GM23248 (cell line): ENCODE results near the gene RNF113B. TPM values are rescaled to one million over a fixed set of nuclear protein-coding genes. Genes with fewer than 3 reads are reported as not detected.

ENCODE experiments used
- DNase-seq: peaks from one replicate; pipeline ENCODE4 v3.0.0-alpha.2; 2015
- H2AFZ ChIP-seq: fragments of 200-600 bp; sonication (generic); 2 replicates; pipeline ENCODE4 v1.6.1; 2016; ENCODE audit warnings: antibody characterized with exemption
- H3F3A ChIP-seq: fragments of 200-600 bp; sonication (generic); 2 replicates; pipeline ENCODE4 v1.6.1; 2016; ENCODE audit warnings: mild to moderate bottlenecking, antibody characterized with exemption, mixed run types; ENCODE audit not compliant: insufficient read depth
- H3K27ac ChIP-seq: fragments of 200-600 bp; sonication (generic); 2 replicates; pipeline ENCODE4 v1.5.1; 2016; ENCODE audit warnings: mild to moderate bottlenecking
- H3K27me3 ChIP-seq: fragments of 200-600 bp; sonication (generic); replicated peaks from 2 replicates; pipeline ENCODE4 v1.6.1; 2016; ENCODE audit warnings: mild to moderate bottlenecking; ENCODE audit not compliant: insufficient read depth
- H3K36me3 ChIP-seq: fragments of 200-600 bp; sonication (generic); 2 replicates; pipeline ENCODE4 v1.6.1; 2016; ENCODE audit warnings: low read depth, mild to moderate bottlenecking
- H3K4me1 ChIP-seq: fragments of 200-600 bp; sonication (generic); 2 replicates; pipeline ENCODE4 v1.6.1; 2016; ENCODE audit warnings: mild to moderate bottlenecking; ENCODE audit not compliant: insufficient read depth
- H3K4me2 ChIP-seq: fragments of 200-600 bp; sonication (generic); one replicate; pipeline ENCODE4 v1.6.1; 2016; ENCODE audit warnings: mild to moderate bottlenecking; ENCODE audit not compliant: unreplicated experiment
- H3K4me3 ChIP-seq: fragments of 200-600 bp; sonication (generic); 2 replicates; pipeline ENCODE4 v1.5.1; 2016; ENCODE audit warnings: mild to moderate bottlenecking
- H3K79me2 ChIP-seq: fragments of 200-600 bp; sonication (generic); 2 replicates; pipeline ENCODE4 v1.6.1; 2016; ENCODE audit warnings: mild to moderate bottlenecking; ENCODE audit not compliant: insufficient read depth
- H3K9ac ChIP-seq: fragments of 200-600 bp; sonication (generic); 2 replicates; pipeline ENCODE4 v1.6.1; 2016; ENCODE audit warnings: mild to moderate bottlenecking
- H3K9me2 ChIP-seq: fragments of 200-600 bp; sonication (generic); 2 replicates; pipeline ENCODE4 v1.6.1; 2016; ENCODE audit warnings: mixed run types, mild to moderate bottlenecking, moderate library complexity; ENCODE audit not compliant: insufficient read depth
- H3K9me3 ChIP-seq: fragments of 200-600 bp; sonication (generic); one replicate; pipeline ENCODE4 v1.6.1; 2017; ENCODE audit warnings: low read depth
- H4K20me1 ChIP-seq: fragments of 200-600 bp; sonication (generic); 2 replicates; pipeline ENCODE4 v1.6.0; 2016; ENCODE audit not compliant: insufficient read depth
- EZH2 ChIP-seq: fragments of 200-600 bp; sonication (generic); IDR thresholded peaks from 2 replicates; pipeline ENCODE4 v1.6.1; 2018; ENCODE audit warnings: antibody characterized with exemption, mild to moderate bottlenecking; ENCODE audit not compliant: insufficient read depth, poor library complexity, severe bottlenecking
- EZH2phosphoT487 ChIP-seq: fragments of 200-600 bp; sonication (generic); IDR thresholded peaks from 2 replicates; pipeline ENCODE4 v1.6.1; 2018; ENCODE audit warnings: antibody characterized with exemption, moderate library complexity, mild to moderate bottlenecking, low read depth; ENCODE audit not compliant: insufficient read depth
- WGBS, 2 experiments: methylation state at CpG; one replicate each; pipeline ENCODE4 v1.1.6; 2015 to 2017; ENCODE audit warnings: low lambda C conversion rate in 2 of 2, low coverage in 1 of 2; ENCODE audit errors: missing lambda C conversion rate in 2 of 2; 5-methylcytosine and 5-hydroxymethylcytosine counted together
- in situ Hi-C: fragments of 300-500 bp; cut with MboI; formaldehyde crosslinking; loops from 2 replicates; pipeline ENCODE4 v1.15.0; 2020
- polyA plus RNA-seq: library from polyadenylated mRNA; unstranded; fragments of >200 nt; fragmentation: Nextera tagmentation; extraction: Ambion mirVana; gene quantifications from 2 replicates; pipeline ENCODE4 v1.2.1, GENCODE V29; 2016
- total RNA-seq: library from RNA; depleted of rRNA; stranded (reverse); fragments of >200 nt; shearing (Covaris generic); gene quantifications from 2 replicates; pipeline ENCODE4 v1.2.3, GENCODE V29; 2014

RNF113B gene
- total and polyA plus RNA-seq, 2 experiments from 2014 or later = not detected

- TF ChIP-seq EZH2phosphoT487 (no peak), EZH2 (no peak)
- H3K27ac ChIP-seq = peak overlapping the region; percentile 53
- DNase-seq = peak; percentile 79
- peaks cover 21% of the 10 kb centered on the region for H3F3A ChIP-seq
- H2AFZ ChIP-seq = peak overlapping the region; percentile 75; the same call in 1 of the 2 replicates
- H3K4me3 ChIP-seq = peak overlapping the region; percentile 98
- no peaks in the 10 kb centered on the region for H3K9me3 ChIP-seq
- 10 to 16% methylated on average over 10 of the region's 10 CpGs for WGBS, 2 experiments
- H3K9me2 ChIP-seq = no peaks in the 10 kb centered on the region
- in situ Hi-C loops = no loop called here
- no peaks in the 10 kb centered on the region for H3K36me3 ChIP-seq
- peaks cover 60% of the 10 kb centered on the region for H3K79me2 ChIP-seq
- H4K20me1 ChIP-seq = peaks cover 6% of the 10 kb centered on the region; the same call in 1 of the 2 replicates
- H3K9ac ChIP-seq = peak overlapping the region; percentile 94
- H3K4me2 ChIP-seq = peak overlapping the region; percentile 98
- H3K27me3 ChIP-seq = no peaks in the 10 kb centered on the region
- peaks cover 15% of the 10 kb centered on the region for H3K4me1 ChIP-seq
These were observed 32.2 kb downstream of the RNF113B start for GRCh38 chr13:98144801-98145350.

GRCh38 chr13:98144027-98144741 is 32.9 kb downstream of the RNF113B start:
- H3K79me2 ChIP-seq = peaks cover 53% of the 10 kb centered on the region
- H3F3A ChIP-seq = peaks cover 21% of the 10 kb centered on the region
- no peaks in the 10 kb centered on the region for H3K36me3 ChIP-seq
- H3K9me3 ChIP-seq = no peaks in the 10 kb centered on the region
- peak; percentile 76 for DNase-seq
- peak overlapping the region; percentile 53 for H3K27ac ChIP-seq
- peak overlapping the region; percentile 75 for H2AFZ ChIP-seq
- H4K20me1 ChIP-seq = peaks cover 6% of the 10 kb centered on the region; the same call in 1 of the 2 replicates
- no peaks in the 10 kb centered on the region for H3K9me2 ChIP-seq
- H3K4me1 ChIP-seq = peaks cover 15% of the 10 kb centered on the region
- peak overlapping the region; percentile 98 for H3K4me3 ChIP-seq
- in situ Hi-C loops = no loop called here
- peak overlapping the region; percentile 98 for H3K4me2 ChIP-seq
- no peaks in the 10 kb centered on the region for H3K27me3 ChIP-seq
- WGBS, 2 experiments = 1 to 2% methylated on average over 20 to 21 of the region's 21 CpGs
- peak overlapping the region; percentile 94 for H3K9ac ChIP-seq
- TF ChIP-seq EZH2phosphoT487 (no peak), EZH2 (no peak)

- in situ Hi-C loops = no loop called here
- Histone ChIP-seq H3K4me1 (peaks cover 15% of the 10 kb centered on the region), H3K9me2 (no peaks in the 10 kb centered on the region), H3K79me2 (peaks cover 47% of the 10 kb centered on the region), H3K27me3 (no peaks in the 10 kb centered on the region), H3K36me3 (no peaks in the 10 kb centered on the region), H2AFZ (peak overlapping the region; percentile 75), H3K9me3 (no peaks in the 10 kb centered on the region), H3K4me3 (peak overlapping the region; percentile 98), H4K20me1 (peaks cover 6% of the 10 kb centered on the region; the same call in 1 of the 2 replicates), H3K27ac (peak overlapping the region; percentile 53), H3K4me2 (peak overlapping the region; percentile 98), H3F3A (peaks cover 21% of the 10 kb centered on the region), H3K9ac (peak overlapping the region; percentile 94)
- DNase-seq = peak; percentile 71
- 2% methylated on average over 23 to 54 of the region's 60 CpGs for WGBS, 2 experiments
- TF ChIP-seq EZH2phosphoT487 = no peak
- TF ChIP-seq EZH2 = no peak
These were observed 33.5 kb downstream of the RNF113B start for GRCh38 chr13:98143601-98144026.

- TF ChIP-seq EZH2 (no peak), EZH2phosphoT487 (no peak)
- Histone ChIP-seq H3K4me1 (peaks cover 15% of the 10 kb centered on the region), H3K4me2 (peak overlapping the region; percentile 98), H3K36me3 (no peaks in the 10 kb centered on the region), H3F3A (peaks cover 21% of the 10 kb centered on the region), H3K27me3 (no peaks in the 10 kb centered on the region), H3K4me3 (peak overlapping the region; percentile 98), H3K9me2 (no peaks in the 10 kb centered on the region), H3K79me2 (peaks cover 43% of the 10 kb centered on the region), H4K20me1 (peaks cover 6% of the 10 kb centered on the region; the same call in 1 of the 2 replicates), H3K27ac (no peak overlapping the region), H3K9ac (peak overlapping the region; percentile 94), H3K9me3 (no peaks in the 10 kb centered on the region), H2AFZ (no peak overlapping the region)
- in situ Hi-C loops = no loop called here
- WGBS, 2 experiments = 1 to 3% methylated on average over 32 to 36 of the region's 66 CpGs
- DNase-seq = no peak
These were observed 33.9 kb downstream of the RNF113B start for GRCh38 chr13:98143157-98143553.
